HG02870 (cell line): Measurements from ENCODE around the gene CEP131.

ENCODE experiments used
- ATAC-seq: cut with Tn5 transposase; IDR thresholded peaks from one replicate; pipeline ENCODE4 v1.9.1; 2021; ENCODE audit warnings: mild to moderate bottlenecking, moderate library complexity; ENCODE audit not compliant: unreplicated experiment

Gene CEP131

DNA sequence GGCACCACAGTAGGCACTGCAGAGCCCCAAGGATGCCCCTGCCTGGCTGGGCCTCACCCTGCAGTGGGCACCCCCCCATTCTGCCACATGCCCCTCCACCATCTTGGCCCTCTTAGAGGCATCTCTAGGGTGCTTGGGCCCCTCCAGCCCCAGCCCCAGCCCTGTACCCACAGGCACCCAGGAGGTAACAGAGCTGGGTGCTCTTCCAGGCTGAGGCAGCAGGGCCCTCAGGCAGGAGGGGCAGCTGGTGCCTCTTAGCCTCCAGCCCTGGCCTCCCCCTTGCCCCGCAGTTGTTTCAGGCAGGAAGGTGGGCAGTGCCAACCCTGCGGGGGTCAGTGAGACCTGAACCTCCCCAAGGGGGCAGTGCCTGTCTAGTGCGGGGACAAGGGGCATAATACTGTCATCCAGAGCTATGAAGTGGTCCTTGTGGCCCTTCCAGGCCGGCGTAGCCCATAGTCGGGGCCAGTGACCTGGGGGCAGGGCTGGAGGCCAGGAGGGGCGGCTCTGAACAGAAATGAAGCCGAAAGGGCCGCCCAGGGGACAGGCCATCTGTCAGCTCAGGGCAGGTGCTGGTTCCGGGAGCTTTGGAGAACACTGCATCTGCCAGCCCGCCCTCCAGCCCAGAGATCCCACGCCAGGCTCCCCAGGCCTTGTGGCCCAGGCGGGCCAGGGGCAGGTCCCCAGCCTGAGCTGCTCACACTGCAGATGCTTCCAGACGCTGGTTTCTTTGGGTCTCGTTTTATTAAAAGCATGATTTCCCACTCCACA, 51.9 kb downstream of the CEP131 start:
- ATAC-seq, result no peak

GRCh38 chr17:81169870-81170309, 52.9 kb downstream of the CEP131 start:
- ATAC-seq, result no peak

- ATAC-seq, result no peak
Measured at GRCh38 chr17:81167638-81168037, 55.1 kb downstream of the CEP131 start.

GRCh38 chr17:81167194-81167524, 55.6 kb downstream of the CEP131 start:
- ATAC-seq, result no peak

DNA sequence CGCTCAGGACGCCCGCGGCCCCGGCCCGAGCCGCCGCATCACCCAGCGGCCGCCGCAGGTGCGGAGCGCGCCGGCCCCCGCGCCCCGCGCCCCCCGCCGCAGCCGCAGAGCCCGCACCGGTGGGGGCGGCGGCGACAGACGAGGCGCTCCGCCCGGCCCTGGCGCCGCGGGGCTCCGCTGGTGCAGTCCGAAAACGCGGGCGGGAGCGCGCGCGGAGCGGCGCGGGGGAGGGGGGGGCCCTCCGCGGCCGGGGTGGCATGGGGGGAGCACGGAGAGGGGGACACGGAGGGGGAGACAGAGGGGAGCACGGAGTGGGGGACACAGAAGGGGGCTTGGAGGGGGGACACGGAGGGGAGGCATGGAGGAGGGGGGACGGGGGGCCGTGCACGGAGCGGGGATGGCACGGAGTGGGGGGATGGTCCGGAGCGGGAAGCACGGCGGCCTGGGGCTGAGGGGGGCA, 56.7 kb downstream of the CEP131 start, which contains the start of gene AATK:
TSS of gene AATK (minus strand) at position 189 of the 460 bp plus-strand sequence. CDS start 229 bp downstream, outside the sequence.
- ATAC-seq, result no peak

GRCh38 chr17:81165246-81166032, 57.3 kb downstream of the CEP131 start, which contains the start of gene PVALEF:
PVALEF (plus strand) TSS chr17:81165507; CDS start chr17:81181227, 15,720 bp downstream.
- ATAC-seq, result no peak

DNA sequence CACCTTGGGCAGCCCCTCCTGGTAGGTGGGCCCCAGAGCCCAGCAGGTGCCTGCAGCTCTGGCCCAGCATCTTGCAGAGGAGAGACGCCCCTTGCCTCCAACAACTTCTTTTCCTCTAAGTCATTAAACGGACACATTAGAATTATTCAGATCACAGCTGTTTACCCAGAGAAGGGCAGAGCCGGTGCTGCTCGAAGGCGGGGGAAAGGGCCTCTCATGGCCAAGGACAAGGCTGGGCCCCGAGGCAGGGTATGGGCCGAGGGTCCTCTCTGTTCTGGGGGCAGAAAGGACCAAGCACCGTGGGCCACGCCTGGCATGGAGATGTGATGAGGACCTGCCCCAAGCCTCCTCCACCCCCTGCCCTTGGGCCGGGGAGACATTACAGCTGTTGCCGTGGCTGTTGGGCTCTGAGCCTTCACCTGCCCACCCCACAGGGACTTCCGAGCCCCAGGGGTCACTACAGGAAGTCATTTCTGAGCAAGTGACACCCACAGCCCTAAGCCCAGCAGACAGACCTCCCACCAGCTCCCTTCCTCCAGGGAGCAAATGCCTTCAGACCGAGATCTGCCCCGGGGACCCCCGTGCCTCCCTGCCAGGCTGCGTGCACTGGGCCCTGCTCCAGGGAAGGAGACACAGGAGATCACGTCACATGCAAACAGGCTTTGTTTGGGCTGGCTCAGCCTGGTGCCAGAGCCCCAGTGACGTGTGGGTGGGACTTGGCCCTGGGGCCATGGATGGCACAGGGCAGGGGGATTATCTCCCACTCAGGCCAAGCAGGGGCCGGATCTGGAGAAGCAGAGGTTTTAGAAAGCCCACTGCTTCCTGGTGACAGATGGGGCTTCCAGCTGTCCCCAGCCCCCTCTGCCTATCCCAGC, 58.2 kb downstream of the CEP131 start:
- no peak for ATAC-seq

- no peak for ATAC-seq
Measured at GRCh38 chr17:81163703-81164370, 58.9 kb downstream of the CEP131 start.

DNA sequence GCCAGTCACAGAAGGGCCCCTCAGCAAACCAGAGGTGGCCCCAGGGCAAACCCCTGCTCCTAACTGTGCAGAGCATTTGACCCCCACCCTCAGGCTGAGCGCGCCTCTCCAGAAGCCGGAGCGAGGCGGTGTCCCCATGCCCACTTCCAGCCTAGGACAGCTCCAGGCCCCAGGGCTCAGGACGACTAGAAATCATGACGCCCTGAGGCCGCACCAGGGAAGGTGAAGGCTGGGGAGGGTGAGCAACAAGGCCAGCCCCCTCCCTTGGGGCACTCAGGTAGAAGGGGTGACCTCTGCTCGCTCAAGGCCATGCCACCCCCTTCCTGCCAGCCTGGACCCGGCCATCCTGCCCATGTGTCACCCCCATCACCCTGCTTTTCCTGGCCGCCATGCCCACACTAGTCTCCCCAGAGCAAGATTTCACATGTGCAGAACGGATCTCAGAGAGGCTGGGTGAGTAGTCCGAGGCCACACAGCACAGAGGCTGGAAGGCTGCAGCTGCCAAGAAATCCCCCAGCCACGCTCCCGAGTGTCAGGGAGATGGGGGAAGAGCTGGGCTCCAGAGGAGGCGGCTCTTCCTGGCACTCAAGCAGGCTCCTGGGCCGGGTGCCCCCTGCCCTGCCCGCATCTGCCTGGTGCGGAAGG, 59.6 kb downstream of the CEP131 start:
- no peak for ATAC-seq

DNA sequence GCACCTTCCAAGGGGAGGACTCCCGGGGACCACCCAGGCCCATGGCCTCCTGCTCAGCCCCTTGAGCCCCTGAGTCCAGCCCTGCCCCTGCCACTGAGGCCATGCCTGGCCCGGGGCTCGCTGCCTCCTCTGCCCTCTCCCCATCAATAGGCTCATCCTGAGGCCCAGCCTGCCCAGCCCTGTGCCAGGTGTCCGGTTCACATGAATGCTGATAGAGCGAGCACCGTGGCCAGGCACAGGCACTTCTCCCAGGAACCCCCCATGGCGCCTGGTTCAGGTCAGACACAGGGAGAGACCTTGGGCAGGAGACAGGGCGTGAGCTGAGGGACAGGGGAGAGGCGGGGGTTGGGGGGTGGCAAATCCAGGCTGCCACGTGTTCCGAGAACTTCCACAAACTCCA, 60.3 kb downstream of the CEP131 start:
- no peak for ATAC-seq

DNA sequence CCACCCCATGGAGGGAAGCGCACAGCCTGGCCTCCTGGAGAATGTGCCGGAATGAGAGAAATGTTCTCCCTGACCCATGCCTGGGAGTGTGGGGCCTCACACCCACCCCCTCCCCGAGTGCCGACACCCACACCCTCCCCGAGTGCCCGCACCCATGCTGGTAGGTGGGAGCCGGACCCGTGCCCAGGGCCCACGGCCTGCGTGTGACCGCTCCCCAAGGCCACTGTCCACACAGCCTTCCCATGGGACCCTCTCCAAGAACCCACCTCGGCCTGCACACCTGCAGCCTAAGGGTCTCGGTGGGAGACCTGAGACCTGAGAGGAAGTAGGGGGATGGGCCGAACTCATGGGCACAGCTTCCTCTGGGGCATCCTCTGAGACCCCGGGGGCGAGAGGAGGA, 60.8 kb downstream of the CEP131 start:
- no peak for ATAC-seq

GRCh38 chr17:81161536-81161935, 61.2 kb downstream of the CEP131 start:
- ATAC-seq, result no peak

GRCh38 chr17:81160747-81161453, 61.9 kb downstream of the CEP131 start:
- no peak for ATAC-seq

GRCh38 chr17:81160306-81160705, 62.5 kb downstream of the CEP131 start:
- ATAC-seq, result no peak

- ATAC-seq, result no peak
Measured at GRCh38 chr17:81159611-81160265, 63.0 kb downstream of the CEP131 start.

GRCh38 chr17:81158688-81159590, 63.8 kb downstream of the CEP131 start:
- no peak for ATAC-seq

GRCh38 chr17:81157848-81158687, 64.7 kb downstream of the CEP131 start:
- ATAC-seq, result no peak
